NCI-H1417 treated with DMSO at 0.1 percent for 48 hours (cell line): Measurements from ENCODE around the gene CEP350.

Experiments used
- DNase-seq: peaks from one replicate; lab custom pipeline; 2025; lab: John Stamatoyannopoulos, UW

CEP350 gene

DNA sequence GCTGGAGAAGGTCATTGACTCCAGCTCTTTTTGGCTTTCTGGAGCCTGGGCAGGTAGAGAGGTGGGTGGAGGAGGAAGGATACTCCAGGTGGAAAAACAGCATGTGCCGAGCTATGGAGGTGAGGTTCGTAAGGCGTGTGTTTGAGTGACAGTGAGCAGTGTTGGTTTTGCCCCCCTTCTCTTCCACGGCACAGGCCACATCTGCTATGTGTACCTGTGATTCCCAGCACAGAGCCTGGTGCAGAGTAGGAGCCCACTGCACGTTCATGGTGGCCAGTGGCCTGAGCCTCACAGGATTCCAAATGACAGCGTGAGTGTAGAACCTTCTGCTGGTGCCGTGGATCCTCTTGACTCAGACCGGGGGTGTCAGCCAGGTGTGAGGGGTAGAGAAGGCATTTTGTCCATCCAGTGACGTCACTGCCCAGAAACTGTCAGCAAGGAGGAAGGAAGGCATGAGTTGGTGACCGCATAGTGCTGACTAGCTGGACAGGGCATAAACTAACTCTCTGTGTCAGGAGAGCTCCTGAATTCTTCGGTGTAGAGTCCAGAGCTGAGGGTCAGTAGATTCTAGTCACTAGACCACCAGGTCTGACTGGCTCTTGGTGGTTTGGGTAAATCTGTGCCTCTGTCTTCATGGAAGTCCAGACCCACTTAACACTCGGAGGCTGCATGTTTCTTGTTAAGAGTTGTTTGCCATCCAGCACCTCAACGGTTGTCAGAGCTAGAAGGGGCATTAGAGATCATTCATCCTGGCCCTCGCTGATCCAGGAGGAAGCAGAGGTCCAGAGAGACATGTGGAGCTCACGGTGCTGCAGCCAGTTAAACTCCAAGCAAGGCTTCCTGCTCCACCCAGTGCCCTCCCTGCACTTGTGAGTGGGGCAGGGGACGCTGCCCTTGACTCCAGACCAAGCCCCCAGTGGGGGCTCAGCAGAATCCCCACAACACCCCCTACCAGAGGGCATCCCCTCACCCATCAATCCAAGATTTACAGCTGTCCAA lies 203.8 kb downstream of the CEP350 start:
- no peak for DNase-seq

DNA sequence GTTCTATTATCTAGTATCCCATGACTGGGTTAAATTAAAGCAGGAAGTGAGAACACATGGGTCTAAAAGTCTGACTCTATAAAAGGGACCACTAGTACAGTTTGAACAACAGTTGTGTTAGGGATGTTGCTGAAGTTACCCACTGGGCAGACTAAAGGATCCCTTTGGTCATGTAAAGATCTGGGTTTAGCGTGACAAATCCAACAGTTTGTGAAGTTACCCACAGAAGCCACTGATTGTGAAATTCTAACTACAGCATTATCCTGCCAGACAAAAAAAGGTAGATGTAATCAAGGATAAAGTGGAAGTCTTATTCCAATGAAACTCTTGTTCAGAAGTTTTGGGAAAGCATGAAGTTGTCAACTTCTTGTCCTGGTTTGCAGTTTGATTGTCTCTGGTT lies 205.7 kb downstream of the CEP350 start:
- no peak for DNase-seq

DNA sequence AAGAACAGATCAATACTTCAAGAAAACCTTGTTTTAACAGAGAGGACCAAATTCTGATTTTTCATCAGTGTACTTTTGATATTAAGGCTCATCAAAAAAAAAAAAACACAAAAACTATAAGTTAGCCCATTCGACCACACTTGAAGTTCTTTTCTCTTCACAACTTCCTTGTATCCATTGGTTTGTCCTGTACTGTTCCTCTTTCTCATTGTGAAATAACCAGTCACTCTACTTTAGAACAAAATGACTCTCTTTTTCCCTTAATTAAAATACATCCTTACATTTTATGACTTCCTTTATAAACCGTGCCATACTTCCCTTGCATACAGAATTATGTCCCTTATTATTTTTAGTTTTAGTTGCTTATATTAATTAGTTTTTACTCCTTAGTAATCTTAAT lies 208.4 kb downstream of the CEP350 start:
- no peak for DNase-seq
